Epithelial cell of alveolus of lung (primary cell): Measurements from ENCODE around the gene CACNA2D1. TPM values are rescaled to one million over a fixed set of nuclear protein-coding genes. Genes with fewer than 3 reads are reported as not detected.

Experiments
- total RNA-seq: library from RNA; depleted of rRNA; stranded (reverse); fragments of >200 nt; gene quantifications from 2 replicates; pipeline ENCODE4 v1.2.1, GENCODE V29; 2015

The CACNA2D1 gene
- total RNA-seq: 9.2 and 14.6 TPM in 2 replicates

DNA sequence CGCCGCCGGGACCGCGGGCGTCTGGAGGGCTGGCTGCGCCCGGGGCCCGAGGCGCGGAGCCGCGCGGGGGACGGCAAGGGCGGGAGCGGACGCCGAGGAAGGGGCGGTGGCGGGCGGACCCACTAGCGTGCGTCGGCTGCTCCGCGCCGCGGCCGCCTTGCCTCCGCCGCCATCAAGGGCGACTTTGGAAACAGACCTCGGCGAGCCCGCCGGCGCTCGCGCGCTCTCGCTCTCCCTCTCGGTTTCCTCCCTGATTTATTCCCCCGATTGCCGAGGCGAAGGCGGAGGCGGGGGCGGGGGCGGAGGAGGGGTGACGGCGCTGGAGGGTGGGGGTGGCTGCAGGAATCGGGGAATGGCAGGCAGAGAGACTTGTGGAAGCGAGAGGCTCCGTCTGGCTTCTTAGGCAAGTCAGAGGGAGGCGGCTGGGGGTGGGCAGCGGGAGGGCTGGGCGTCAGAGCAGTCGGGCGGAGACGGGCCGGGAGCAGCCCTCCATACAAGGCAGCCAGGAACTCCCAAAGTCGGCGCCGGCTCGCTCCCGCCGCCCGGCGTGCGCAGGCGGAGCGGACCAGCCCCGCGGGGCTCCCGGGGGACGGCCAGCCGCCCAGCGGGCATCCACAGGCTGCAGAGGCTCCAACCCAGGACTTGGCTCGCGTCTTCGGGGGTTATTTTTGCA lies at the start of gene CACNA2D1:
Gene CACNA2D1, minus strand, starts transcription at position 231 of the 673 bp plus-strand sequence.

